HepG2 (cell line): ENCODE results near the gene RCOR1. TPM values are rescaled to one million over a fixed set of nuclear protein-coding genes. Genes with fewer than 3 reads are reported as not detected.

Source experiments
- ATAC-seq: fragments of 200-7000 bp; cut with Tn5 transposase; 3 replicates; pipeline ENCODE4 v1.9.1; 2020; ENCODE audit warnings: mild to moderate bottlenecking, moderate library complexity
- BruUV-seq: library from RNA; stranded (reverse); fragments of 400-500 nt; replicated peaks from 2 replicates; lab custom pipeline; 2021; lab: Mats Ljungman, UMichigan
- CTCF ChIA-PET: fragments of 300-600 bp; formaldehyde crosslinking; extraction: SDS; loops from one replicate; lab custom pipeline; 2021; ENCODE audit warnings: low total read pairs, inconsistent platforms, low intra/inter-chr PET ratio; lab: Yijun Ruan, JAX
- POLR2A ChIA-PET: fragments of 350-600 bp; sonication (Branson Sonifier 250); formaldehyde crosslinking; loops from one replicate; lab custom pipeline; 2020; ENCODE audit warnings: antibody characterized with exemption, inconsistent platforms; lab: Yijun Ruan, JAX
- DNase-seq: peaks from one replicate; pipeline ENCODE4 v3.0.0-alpha.2; 2015; ENCODE audit warnings: low spot score
- FAIRE-seq: peaks from 3 replicates; lab custom pipeline; 2011; peaks lifted over from hg19 to GRCh38; lab: Jason Lieb, UNC
- H2AFZ ChIP-seq: one replicate; pipeline ENCODE4 v1.6.1; 2011; ENCODE audit warnings: low read length, inconsistent platforms
- H3K27ac ChIP-seq: fragments of 300-600 bp; 3 replicates; pipeline ENCODE4 v1.8.0; 2011; ENCODE audit warnings: mixed run types, mild to moderate bottlenecking, mixed read lengths, low read length, inconsistent platforms; ENCODE audit not compliant: insufficient read depth; ENCODE audit errors: extremely low read length
- H3K27me3 ChIP-seq, 2 experiments: fragments of 200-600 bp in 1 of 2; 2 replicates in 1 of 2; 3 replicates in 1 of 2; pipeline versions ENCODE4 v1.6.0 to v1.8.0; 2011; ENCODE audit warnings: low read length in 2 of 2, mild to moderate bottlenecking in 2 of 2, moderate library complexity in 2 of 2, inconsistent platforms in 1 of 2; ENCODE audit not compliant: insufficient read depth in 2 of 2, control insufficient read depth in 1 of 2
- H3K36me3 ChIP-seq, 2 experiments: fragments of 200-600 bp in 1 of 2; replicated peaks in 1 of 2; 2 replicates in 1 of 2; 3 replicates in 1 of 2; pipeline versions ENCODE4 v1.5.1 to v1.8.0; 2011; ENCODE audit warnings: low read length in 2 of 2, inconsistent platforms in 1 of 2; ENCODE audit not compliant: insufficient read depth in 2 of 2, control insufficient read depth in 1 of 2
- H3K4me1 ChIP-seq: 2 replicates; pipeline ENCODE4 v1.5.1; 2012; ENCODE audit warnings: low read length, inconsistent platforms; ENCODE audit not compliant: insufficient read depth
- H3K4me2 ChIP-seq: 2 replicates; pipeline ENCODE4 v1.6.0; 2011; ENCODE audit warnings: low read depth, low read length, inconsistent platforms
- H3K4me3 ChIP-seq, 3 experiments: fragments of 200-600 bp in 1 of 3; sonication (generic), shearing (Covaris generic) in 1 of 3; replicated peaks in 1 of 3; 2 replicates each; pipeline ENCODE4 v1.5.1; 2011 to 2016; ENCODE audit warnings: low read length in 3 of 3, inconsistent platforms in 2 of 3, low read depth in 2 of 3, mild to moderate bottlenecking in 2 of 3, control low read depth in 1 of 3, mixed read lengths in 1 of 3; ENCODE audit not compliant: insufficient read depth in 1 of 3
- H3K79me2 ChIP-seq: one replicate; pipeline ENCODE4 v1.6.1; 2011; ENCODE audit warnings: low read length, inconsistent platforms; ENCODE audit not compliant: insufficient read depth
- H3K9ac ChIP-seq: 2 replicates; pipeline ENCODE4 v1.6.0; 2011; ENCODE audit warnings: mild to moderate bottlenecking, low read depth, low read length, inconsistent platforms; ENCODE audit not compliant: insufficient read depth
- H3K9me3 ChIP-seq: 2 replicates; pipeline ENCODE4 v1.5.1; 2012; ENCODE audit warnings: mild to moderate bottlenecking, low read length
- H4K20me1 ChIP-seq: 2 replicates; pipeline ENCODE4 v1.6.0; 2011; ENCODE audit warnings: inconsistent platforms, mild to moderate bottlenecking, low read length, moderate library complexity; ENCODE audit not compliant: insufficient read depth
- ATF3 ChIP-seq: sonication (generic); formaldehyde crosslinking; IDR thresholded peaks from 2 replicates; pipeline ENCODE4 v1.4.0; 2020; ENCODE audit warnings: missing genetic modification reagents
- CREM ChIP-seq, 2 experiments: sonication (generic) in 1 of 2; formaldehyde crosslinking in 1 of 2; IDR thresholded peaks; 2 replicates each; pipeline versions ENCODE4 v1.4.0 to v1.6.1; 2016 to 2020; ENCODE audit warnings: antibody characterized with exemption in 1 of 2, mild to moderate bottlenecking in 1 of 2, missing genetic modification reagents in 1 of 2
- CTCF ChIP-seq: sonication (generic); formaldehyde crosslinking; IDR thresholded peaks from 2 replicates; pipeline ENCODE4 v1.5.0; 2020; ENCODE audit warnings: mild to moderate bottlenecking, missing genetic modification reagents, moderate library complexity
- DNMT3B ChIP-seq: conservative IDR thresholded peaks from 2 replicates; pipeline ENCODE4 v1.6.1; 2016; ENCODE audit warnings: missing biosample characterization, control low read depth
- FOXO4 ChIP-seq: sonication (generic); formaldehyde crosslinking; conservative IDR thresholded peaks from 2 replicates; pipeline ENCODE4 v1.8.1; 2023; ENCODE audit warnings: missing genetic modification reagents
- GATAD2A ChIP-seq: IDR thresholded peaks from 2 replicates; pipeline ENCODE4 v1.6.1; 2016
- KAT2B ChIP-seq: fragments of 150-350 bp; IDR thresholded peaks from 2 replicates; pipeline ENCODE4 v1.6.1; 2014; ENCODE audit warnings: low read depth, low read length, borderline replicate concordance
- MIER3 ChIP-seq: IDR thresholded peaks from 2 replicates; pipeline ENCODE4 v1.6.1; 2016; ENCODE audit warnings: missing compliant biosample characterization, borderline replicate concordance
- NFE2L1 ChIP-seq: sonication (generic); formaldehyde crosslinking; IDR thresholded peaks from 2 replicates; pipeline ENCODE4 v1.4.0; 2020; ENCODE audit warnings: missing genetic modification reagents, mild to moderate bottlenecking, borderline replicate concordance
- NR2F1 ChIP-seq, 2 experiments: fragments of 450-650 bp in 1 of 2; formaldehyde crosslinking in 1 of 2; IDR thresholded peaks; 2 replicates each; pipeline versions ENCODE4 v1.5.0 to v1.6.1; 2016 to 2020; ENCODE audit warnings: mild to moderate bottlenecking in 1 of 2, missing compliant biosample characterization in 1 of 2, missing genetic modification reagents in 1 of 2, moderate library complexity in 1 of 2
- NR2F6 ChIP-seq, 2 experiments: IDR thresholded peaks; 2 replicates each; pipeline ENCODE4 v1.6.1; 2016; ENCODE audit warnings: antibody characterized with exemption in 1 of 2, mild to moderate bottlenecking in 1 of 2
- RBFOX2 ChIP-seq: fragments of 200-400 bp; formaldehyde crosslinking; IDR thresholded peaks from 2 replicates; pipeline ENCODE4 v1.6.1; 2017; ENCODE audit warnings: low read depth, mild to moderate bottlenecking, low read length
- SOX5 ChIP-seq: IDR thresholded peaks from 2 replicates; pipeline ENCODE4 v1.6.1; 2016; ENCODE audit warnings: borderline replicate concordance
- STAG1 ChIP-seq: sonication (generic); formaldehyde crosslinking; IDR thresholded peaks from 2 replicates; pipeline ENCODE4 v1.4.0; 2020; ENCODE audit warnings: missing genetic modification reagents
- TCF7 ChIP-seq: sonication (generic); IDR thresholded peaks from 2 replicates; pipeline ENCODE4 v1.6.1; 2016; ENCODE audit warnings: antibody characterized with exemption, low read depth
- XRCC5 ChIP-seq: fragments of 200-400 bp; formaldehyde crosslinking; optimal IDR thresholded peaks from 2 replicates; pipeline ENCODE3; 2017; ENCODE audit warnings: mild to moderate bottlenecking, low read length
- ZNF292 ChIP-seq: sonication (generic); formaldehyde crosslinking; IDR thresholded peaks from 2 replicates; pipeline ENCODE4 v1.8.1; 2022; ENCODE audit warnings: mild to moderate bottlenecking, low read depth, missing genetic modification reagents, borderline replicate concordance
- ZNF33B ChIP-seq: sonication (generic); formaldehyde crosslinking; IDR thresholded peaks from 2 replicates; pipeline ENCODE4 v1.5.1; 2020; ENCODE audit warnings: mild to moderate bottlenecking, missing genetic modification reagents
- ZNF432 ChIP-seq: sonication (generic); formaldehyde crosslinking; IDR thresholded peaks from 2 replicates; pipeline ENCODE4 v1.5.0; 2020; ENCODE audit warnings: missing genetic modification reagents, mild to moderate bottlenecking, borderline replicate concordance
- ZNF816 ChIP-seq: sonication (generic); formaldehyde crosslinking; IDR thresholded peaks from 2 replicates; pipeline ENCODE4 v1.8.0; 2022; ENCODE audit warnings: missing genetic modification reagents, mild to moderate bottlenecking, borderline replicate concordance
- WGBS: methylation state at CpG from one replicate; pipeline ENCODE4 v1.1.6; 2017; ENCODE audit warnings: low lambda C conversion rate; 5-methylcytosine and 5-hydroxymethylcytosine counted together
- in situ Hi-C: cut with HindIII; loops from 2 replicates; pipeline ENCODE4 v1.10.0; 2017; ENCODE audit warnings: low pct_unique_long_range_greater_than_20kb; ENCODE audit not compliant: extremely low pct_ligation_motif_present
- intact Hi-C: fragments of 100-400 bp; cut with micrococcal nuclease; formaldehyde crosslinking; loops from one replicate; pipeline ENCODE4 v1.10.0; 2022; ENCODE audit not compliant: unreplicated experiment
- polyA plus RNA-seq, 8 experiments: library from polyadenylated mRNA; depleted of rRNA in 3 of 8; stranded (reverse) in 7 of 8; unstranded in 1 of 8; fragments of >200 nt; fragmentation: Illumina TruSeq in 4 of 8; extraction: Trizol in 4 of 8; gene quantifications; 2 replicates each; pipeline versions ENCODE4 v1.2.1 to v1.2.3, GENCODE V29; 2011 to 2016; ENCODE audit warnings: low read depth in 4 of 8, missing spikeins in 1 of 8, mixed read lengths in 1 of 8; ENCODE audit not compliant: insufficient read depth in 1 of 8
- total RNA-seq, 5 experiments: library from RNA; depleted of rRNA; stranded (reverse); fragments of >200 nt; fragmentation: Illumina TruSeq; extraction: Trizol; gene quantifications; 2 replicates each; pipeline ENCODE4 v1.2.3, GENCODE V29; 2016; ENCODE audit warnings: low read depth in 1 of 5

The RCOR1 gene
- total and polyA plus RNA-seq, 2 of the 13 experiments (the other 11 are each of a cell fraction or from before 2014, with no cell fraction given) = 10.2 to 11.1 TPM

GRCh38 chr14:102625564-102626296 is 33.3 kb downstream of the RCOR1 start (continued):
- TF ChIP-seq CREM (IDR thresholded peaks at IDR 0.05) (peak; percentile 68; the same call in 1 of the 2 replicates), CREM (CRISPR knock-in tag; IDR thresholded peaks at IDR 0.05) (no peak), ZNF432 (no peak), NFE2L1 (no peak), NR2F6 (IDR thresholded peaks at IDR 0.05) (peak; percentile 32; the same call in 1 of the 2 replicates), NR2F6 (CRISPR knock-in tag; IDR thresholded peaks at IDR 0.05) (no peak), SOX5 (CRISPR knock-in tag) (peak; percentile 64), GATAD2A (CRISPR knock-in tag) (0 out of 2 replicates have a peak, but pooled peaks have one; percentile 13), DNMT3B (CRISPR knock-in tag) (no peak), ATF3 (CRISPR knock-in tag) (no peak), ZNF33B (no peak), MIER3 (CRISPR knock-in tag) (no peak), RBFOX2 (no peak), XRCC5 (no peak), NR2F1 (CRISPR knock-in tag; IDR thresholded peaks at IDR 0.05) (peak in 1 of 2 experiments; percentile 73; a peak in 3 of 4 replicates)

DNA sequence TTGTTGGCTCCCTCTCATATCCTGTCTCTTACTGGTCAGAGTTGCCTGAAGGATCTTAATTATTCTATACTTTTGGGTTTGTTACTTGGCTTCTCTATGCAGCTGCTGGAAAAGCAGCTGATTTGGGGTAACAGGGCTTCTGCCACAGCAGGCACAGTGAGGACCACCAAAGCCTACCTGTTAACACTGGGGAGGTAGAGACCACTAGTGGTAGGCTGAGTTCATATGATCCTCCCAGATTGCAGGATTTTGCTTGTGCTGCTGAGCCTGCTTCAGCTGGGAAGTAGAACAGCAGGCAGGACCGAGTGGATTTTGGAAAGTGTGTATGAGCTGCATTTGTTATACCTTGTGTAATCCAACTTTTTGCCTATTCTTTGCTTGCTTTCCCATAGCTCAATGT is 34.1 kb downstream of the RCOR1 start:
- POLR2A ChIA-PET = no interaction called here
- CTCF ChIA-PET = no interaction called here
- H3K27me3 ChIP-seq = no peaks in the 10 kb centered on the region
- H4K20me1 ChIP-seq = peaks cover 23% of the 10 kb centered on the region
- no TSS peak for BruUV-seq
- H2AFZ ChIP-seq = no peak overlapping the region
- FAIRE-seq = peak; percentile 8
- H3K4me2 ChIP-seq = no peak overlapping the region
- peaks cover 0 to 12% of the 10 kb centered on the region in 2 experiments; a peak in 2 of 5 replicates for H3K36me3 ChIP-seq
- WGBS = 100% methylated on average over 1 of the region's 1 CpG
- intact Hi-C loops = no loop called here
- peaks cover 37% of the 10 kb centered on the region for H3K4me1 ChIP-seq
- no peak overlapping the region for H3K4me3 ChIP-seq
- peaks cover 81% of the 10 kb centered on the region for H3K79me2 ChIP-seq
- in situ Hi-C loops = no loop called here
- no peak overlapping the region for H3K9ac ChIP-seq
- no peak for DNase-seq
- ATAC-seq = no peak
- H3K27ac ChIP-seq = peak overlapping the region; percentile 37
- TF ChIP-seq ZNF816 (CRISPR knock-in tag) (no peak), CTCF (CRISPR knock-in tag) (peak; percentile 36; the same call in 1 of the 2 replicates), STAG1 (CRISPR knock-in tag) (peak; percentile 35), FOXO4 (CRISPR knock-in tag) (no peak), KAT2B (no peak), TCF7 (no peak), ZNF292 (CRISPR knock-in tag) (no peak)
- no peaks in the 10 kb centered on the region for H3K9me3 ChIP-seq
